IMR-90 (cell line): ENCODE results near the gene GMPPB. TPM values are rescaled to one million over a fixed set of nuclear protein-coding genes. Genes with fewer than 3 reads are reported as not detected.
A peak's percentile ranks its signal among the peaks of the same experiment; 100 is the strongest.

Source experiments
- ATAC-seq: fragments of 200-7000 bp; cut with Tn5 transposase; 2 replicates; pipeline ENCODE4 v1.9.1; 2020; ENCODE audit warnings: low read depth, mild to moderate bottlenecking, moderate library complexity
- BruUV-seq: library from RNA; stranded (reverse); fragments of 400-500 nt; replicated peaks from 2 replicates; lab custom pipeline; 2021; lab: Mats Ljungman, UMichigan
- CTCF ChIA-PET: fragments of 300-600 bp; formaldehyde crosslinking; extraction: SDS; loops from one replicate; lab custom pipeline; 2021; ENCODE audit warnings: antibody characterized with exemption; lab: Yijun Ruan, JAX
- POLR2A ChIA-PET: fragments of 300-600 bp; sonication (Branson Sonifier 250); formaldehyde crosslinking; loops from one replicate; lab custom pipeline; 2022; ENCODE audit warnings: antibody characterized with exemption; ENCODE audit not compliant: unreplicated experiment; lab: Charles Lee
- DNase-seq: peaks from one replicate; pipeline ENCODE4 v3.0.0; 2013
- H2AFZ ChIP-seq: replicated peaks from 2 replicates; pipeline ENCODE3; 2013; ENCODE audit warnings: low read length, mild to moderate bottlenecking; ENCODE audit not compliant: poor library complexity
- H2AK5ac ChIP-seq: 2 replicates; pipeline ENCODE4 v1.6.1; 2013; ENCODE audit warnings: low read depth, low read length, inconsistent platforms
- H2AK9ac ChIP-seq: replicated peaks from 2 replicates; pipeline ENCODE3; 2013; ENCODE audit warnings: mild to moderate bottlenecking, low read depth, low read length, moderate library complexity; ENCODE audit not compliant: poor library complexity
- H2BK120ac ChIP-seq: 2 replicates; pipeline ENCODE4 v1.6.1; 2013; ENCODE audit warnings: low read depth, low read length, inconsistent platforms
- H2BK15ac ChIP-seq: 3 replicates; pipeline ENCODE4 v1.6.1; 2013; ENCODE audit warnings: low read depth, low read length, inconsistent platforms
- H2BK20ac ChIP-seq: 2 replicates; pipeline ENCODE4 v1.6.1; 2013; ENCODE audit warnings: low read depth, mild to moderate bottlenecking, inconsistent platforms, low read length, moderate library complexity
- H2BK5ac ChIP-seq: 2 replicates; pipeline ENCODE4 v1.6.1; 2013; ENCODE audit warnings: mild to moderate bottlenecking, low read depth, low read length, inconsistent platforms; ENCODE audit not compliant: poor library complexity, severe bottlenecking
- H3K14ac ChIP-seq: replicated peaks from 2 replicates; pipeline ENCODE4 v1.6.1; 2013; ENCODE audit warnings: low read depth, low read length, inconsistent platforms
- H3K18ac ChIP-seq: 2 replicates; pipeline ENCODE4 v1.6.1; 2013; ENCODE audit warnings: low read depth, low read length, control low read depth
- H3K23ac ChIP-seq: 2 replicates; pipeline ENCODE4 v1.6.1; 2013; ENCODE audit warnings: low read depth, low read length, inconsistent platforms
- H3K27ac ChIP-seq: 2 replicates; pipeline ENCODE4 v1.5.1; 2013; ENCODE audit warnings: mild to moderate bottlenecking, control low read depth, low read length; ENCODE audit not compliant: insufficient read depth
- H3K27me3 ChIP-seq: 2 replicates; pipeline ENCODE4 v1.6.1; 2013; ENCODE audit warnings: low read length; ENCODE audit not compliant: control insufficient read depth, insufficient read depth
- H3K36me3 ChIP-seq: 2 replicates; pipeline ENCODE4 v1.6.1; 2013; ENCODE audit warnings: low read length, mixed read lengths; ENCODE audit not compliant: control insufficient read depth, insufficient read depth
- H3K4ac ChIP-seq: 2 replicates; pipeline ENCODE4 v1.6.1; 2013; ENCODE audit warnings: low read depth, low read length, inconsistent platforms
- H3K4me1 ChIP-seq: 2 replicates; pipeline ENCODE4 v1.6.1; 2013; ENCODE audit warnings: low read length, mixed read lengths; ENCODE audit not compliant: control insufficient read depth, insufficient read depth
- H3K4me2 ChIP-seq: 2 replicates; pipeline ENCODE4 v1.6.1; 2013; ENCODE audit warnings: low read depth, mild to moderate bottlenecking, control low read depth, low read length, moderate library complexity
- H3K4me3 ChIP-seq: 2 replicates; pipeline ENCODE4 v1.5.1; 2013; ENCODE audit warnings: low read depth, mild to moderate bottlenecking, control low read depth, low read length, moderate library complexity; ENCODE audit not compliant: insufficient read depth
- H3K56ac ChIP-seq: 2 replicates; pipeline ENCODE4 v1.6.1; 2013; ENCODE audit warnings: low read length, inconsistent platforms; ENCODE audit not compliant: insufficient read depth; ENCODE audit errors: extremely low read depth
- H3K79me1 ChIP-seq, 2 experiments: 2 replicates each; pipeline ENCODE4 v1.6.1; 2013; ENCODE audit warnings: low read length in 2 of 2, inconsistent platforms in 1 of 2, low read depth in 1 of 2
- H3K9ac ChIP-seq: 2 replicates; pipeline ENCODE4 v1.6.1; 2013; ENCODE audit warnings: low read depth, low read length, control low read depth
- H3K9me1 ChIP-seq: 2 replicates; pipeline ENCODE4 v1.6.1; 2013; ENCODE audit warnings: low read length, inconsistent platforms; ENCODE audit not compliant: insufficient read depth
- H3K9me3 ChIP-seq: 2 replicates; pipeline ENCODE4 v1.6.1; 2013; ENCODE audit warnings: low read length; ENCODE audit not compliant: control insufficient read depth, insufficient read depth
- H4K20me1 ChIP-seq: 2 replicates; pipeline ENCODE4 v1.6.1; 2013; ENCODE audit warnings: low read length, inconsistent platforms; ENCODE audit not compliant: insufficient read depth
- H4K5ac ChIP-seq: 2 replicates; pipeline ENCODE4 v1.6.1; 2013; ENCODE audit warnings: mild to moderate bottlenecking, low read depth, low read length, control low read depth
- H4K8ac ChIP-seq, 2 experiments: 2 replicates each; pipeline ENCODE4 v1.6.1; 2013; ENCODE audit warnings: low read depth in 2 of 2, low read length in 2 of 2, control low read depth in 1 of 2, inconsistent platforms in 1 of 2
- H4K91ac ChIP-seq: 2 replicates; pipeline ENCODE4 v1.6.1; 2013; ENCODE audit warnings: low read depth, low read length, inconsistent platforms; ENCODE audit not compliant: insufficient read depth
- CTCF ChIP-seq: conservative IDR thresholded peaks from 2 replicates; pipeline ENCODE4 v1.5.1; 2012; ENCODE audit warnings: mild to moderate bottlenecking, low read depth, low read length, improper control_type of control experiment
- MAFK ChIP-seq: IDR thresholded peaks from 2 replicates; pipeline ENCODE4 v1.6.1; 2012; ENCODE audit warnings: low read depth, low read length, improper control_type of control experiment
- RAD21 ChIP-seq: IDR thresholded peaks from 2 replicates; pipeline ENCODE4 v1.6.1; 2012; ENCODE audit warnings: low read length, improper control_type of control experiment
- SMC3 ChIP-seq: fragments of 150-350 bp; IDR thresholded peaks from 2 replicates; pipeline ENCODE4 v1.6.1; 2016; ENCODE audit warnings: low read depth, mild to moderate bottlenecking, antibody characterized with exemption, low read length, moderate library complexity
- whole genome bisulfite sequencing, 2 experiments: methylation state at CpG; one replicate each; pipeline versions ENCODE4 v1.1.5 to v1.1.7; 2013; ENCODE audit warnings: missing lambda C conversion rate in 2 of 2; ENCODE audit not compliant: insufficient read length in 1 of 2; ENCODE audit errors: extremely low coverage in 2 of 2; 5-methylcytosine and 5-hydroxymethylcytosine counted together
- dilution Hi-C: fragments of 300-500 bp; cut with HindIII; formaldehyde crosslinking; loops from one replicate; pipeline ENCODE4 v1.14.3; 2018; ENCODE audit warnings: low sequenced_read_pairs; ENCODE audit not compliant: unreplicated experiment
- in situ Hi-C: fragments of 300-500 bp; cut with MboI; formaldehyde crosslinking; loops from 3 replicates; pipeline ENCODE4 v1.14.3; 2019; ENCODE audit warnings: low sequenced_read_pairs, inconsistent platforms, mixed read lengths
- intact Hi-C: fragments of 100-400 bp; cut with micrococcal nuclease; formaldehyde crosslinking; loops from 2 replicates; pipeline ENCODE4 v1.10.0; 2022
- polyA plus RNA-seq, 3 experiments: library from polyadenylated mRNA; depleted of rRNA; stranded (reverse); fragments of >200 nt; gene quantifications; 2 replicates each; pipeline ENCODE4 v1.2.3, GENCODE V29; 2012; ENCODE audit warnings: low replicate concordance in 1 of 3
- total RNA-seq: library from RNA; depleted of rRNA; stranded (reverse); fragments of >200 nt; gene quantifications from 2 replicates; pipeline ENCODE4 v1.2.3, GENCODE V29; 2012

Gene GMPPB
- total and polyA plus RNA-seq, 2 of the 4 experiments (the other 2 are of a cell fraction): 27.9 to 37.3 TPM

DNA sequence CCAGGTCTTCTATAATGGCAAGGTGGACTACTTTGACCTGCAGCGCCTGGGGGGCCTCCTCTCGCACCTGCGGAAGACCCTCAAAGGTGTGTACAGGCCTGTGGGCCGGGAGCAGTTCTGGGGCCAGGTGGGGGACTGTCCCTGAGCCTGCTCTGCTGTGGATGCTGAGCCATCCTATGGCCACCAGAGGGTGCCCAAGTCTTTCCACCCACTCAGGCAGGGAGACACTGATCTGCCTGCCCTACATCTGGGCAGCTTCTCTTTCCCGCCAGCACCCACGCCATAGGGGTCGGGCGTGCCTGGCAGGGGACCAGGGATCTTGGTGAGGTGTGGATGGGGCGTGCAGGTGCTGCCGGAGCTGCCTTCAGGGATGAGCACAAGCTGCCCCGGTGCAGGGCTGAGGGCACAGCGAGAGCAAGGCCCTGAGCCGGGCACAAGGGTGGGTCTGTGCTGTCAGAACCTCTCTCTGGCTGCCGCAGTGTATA lies 20.3 kb downstream of the GMPPB start:
- H3K79me1 ChIP-seq: no peaks in the 10 kb centered on the region
- no peak overlapping the region for H3K4me3 ChIP-seq
- peak overlapping the region; percentile 85 for H2AK9ac ChIP-seq
- H2AK5ac ChIP-seq: no peak overlapping the region
- H3K27me3 ChIP-seq: no peaks in the 10 kb centered on the region
- no peak overlapping the region for H3K9ac ChIP-seq
- intact Hi-C loops: loop anchor here (1.0 to 10.0 kb wide), 3 partner anchors 136 to 391 kb away; no protein-coding TSS in a partner anchor
- no peak overlapping the region for H2BK5ac ChIP-seq
- no peaks in the 10 kb centered on the region for H3K4me1 ChIP-seq
- H4K8ac ChIP-seq: no peak overlapping the region
- no peak overlapping the region for H3K14ac ChIP-seq
- dilution Hi-C loops: no loop called here
- H2BK20ac ChIP-seq: no peak overlapping the region
- in situ Hi-C loops: loop anchor here (5.0 kb wide), 2 partner anchors 139 to 204 kb away; no protein-coding TSS in a partner anchor
- H3K4me2 ChIP-seq: no peak overlapping the region
- H3K27ac ChIP-seq: no peak overlapping the region
- H4K5ac ChIP-seq: no peak overlapping the region
- WGBS, 2 experiments: 79% methylated on average over 2 of the region's 14 CpGs; no CpG with 5 or more reads in 1 of the 2 experiments
- H4K91ac ChIP-seq: no peak overlapping the region
- no peaks in the 10 kb centered on the region for H3K9me3 ChIP-seq
- peak overlapping the region; percentile 75 for H2AFZ ChIP-seq
- ATAC-seq: peak; percentile 96
- no peaks in the 10 kb centered on the region for H3K9me1 ChIP-seq
- peak; percentile 62 for DNase-seq
- H2BK15ac ChIP-seq: no peak overlapping the region
- POLR2A ChIA-PET: no interaction called here
- H3K18ac ChIP-seq: no peak overlapping the region
- H3K4ac ChIP-seq: no peak overlapping the region
- no peak overlapping the region for H3K56ac ChIP-seq
- CTCF ChIA-PET: interaction anchor here (0.5 to 2.2 kb wide), 3 partner anchors 99 to 258 kb away, joined by 3 to 11 read pairs (median 3); no protein-coding TSS in a partner anchor
- H3K36me3 ChIP-seq: peaks cover 44% of the 10 kb centered on the region
- no TSS peak for BruUV-seq
- H4K20me1 ChIP-seq: peaks cover 7% of the 10 kb centered on the region; the same call in 1 of the 2 replicates
- H2BK120ac ChIP-seq: no peak overlapping the region
- no peak overlapping the region for H3K23ac ChIP-seq
- TF ChIP-seq RAD21: peak; percentile 87
- peak; percentile 88 for TF ChIP-seq CTCF
- peak; percentile 79 for TF ChIP-seq SMC3
- no peak for TF ChIP-seq MAFK
